NCI-H748 (cell line): ENCODE data around the gene CCT6B.
"Not testable (repeated sequence)": the region's sequence is repeated elsewhere in the genome, so short reads cannot be mapped to it uniquely, and the experiment has no call there.

ENCODE experiments used
- DNase-seq: peaks from one replicate; lab custom pipeline; 2025; ENCODE audit not compliant: unreplicated experiment; lab: John Stamatoyannopoulos, UW

The CCT6B gene

GRCh38 chr17:34980353-34980680, 19.1 kb upstream of the CCT6B start, which contains the start of gene LIG3:
LIG3 (plus strand) TSS chr17:34980512; CDS start chr17:34983006, 2,494 bp downstream.
- DNase-seq = peak; percentile 94

DNA sequence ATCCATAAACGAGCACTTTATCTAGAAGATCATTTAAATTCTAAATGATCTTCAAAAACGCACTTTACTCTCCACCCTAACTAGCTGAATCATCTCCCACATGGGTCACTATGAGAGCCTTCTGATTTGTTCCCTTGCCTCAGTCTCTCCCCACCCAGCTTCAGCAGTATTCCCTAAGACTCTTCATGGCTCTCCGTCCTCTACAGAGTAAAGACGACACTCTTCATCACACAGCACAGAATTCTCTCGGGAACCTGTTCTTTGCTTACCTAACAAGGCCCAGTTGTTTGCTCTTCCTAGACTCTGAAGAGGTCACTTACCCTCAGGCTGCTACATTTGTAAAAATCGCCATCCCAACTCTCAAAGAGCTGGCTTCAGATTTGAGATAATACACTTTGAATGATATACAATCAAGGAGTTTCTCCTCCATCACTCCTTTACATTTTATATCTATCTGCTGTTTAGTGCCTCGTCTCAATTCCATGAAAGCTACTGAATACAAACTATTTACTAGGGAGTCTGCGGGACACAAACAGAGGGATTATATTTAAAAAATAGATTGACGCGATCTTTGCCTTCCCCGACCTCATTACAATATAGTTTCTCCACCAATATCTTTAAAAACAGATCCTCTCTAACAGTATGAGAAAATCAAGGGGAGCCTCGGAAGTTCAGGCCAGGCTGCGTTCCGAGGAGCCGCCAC, 18.5 kb upstream of the CCT6B start:
- DNase-seq = peak; percentile 13

DNA sequence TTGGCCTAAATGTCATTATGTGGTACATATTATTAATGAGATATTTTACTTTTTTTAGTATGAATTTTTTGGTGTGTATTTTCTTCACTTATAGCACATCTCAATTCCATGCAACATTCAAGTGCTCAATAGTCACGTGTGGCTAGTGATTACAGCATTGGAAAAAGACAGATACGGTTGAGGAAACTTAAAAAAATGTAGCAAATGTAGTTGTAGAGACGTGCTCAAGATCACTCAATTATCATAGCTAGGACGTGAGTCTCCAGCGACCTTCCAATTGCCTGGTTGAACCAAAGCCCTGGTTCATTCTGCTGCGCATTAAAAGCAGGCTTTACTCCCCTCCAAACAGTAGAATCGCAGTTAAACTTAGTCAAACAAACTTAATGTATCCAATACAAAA, 17.9 kb upstream of the CCT6B start:
- no peak for DNase-seq

GRCh38 chr17:34974794-34975785, 13.8 kb upstream of the CCT6B start:
- no peak for DNase-seq

DNA sequence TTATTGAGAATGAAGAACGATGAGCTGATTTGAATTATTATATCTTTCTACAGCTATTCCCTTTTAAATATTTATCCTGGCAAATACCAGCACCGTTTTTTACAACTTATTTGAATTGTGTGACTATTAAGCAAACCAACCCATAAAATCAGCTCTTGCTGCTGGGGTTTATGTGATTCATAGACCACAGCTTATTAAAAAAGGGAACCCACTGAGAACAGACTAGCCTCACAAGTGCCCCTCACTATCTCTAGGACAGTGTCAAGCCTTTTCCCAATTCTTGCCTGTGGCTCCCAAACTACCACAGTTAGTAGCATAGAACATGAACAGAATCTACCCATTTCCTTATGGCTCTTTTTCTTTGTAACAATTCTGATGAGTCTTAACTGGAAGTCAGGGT, 12.9 kb upstream of the CCT6B start:
- DNase-seq = no peak

- no peak for DNase-seq
Observed at GRCh38 chr17:34958438-34958837, 2.8 kb downstream of the CCT6B start.

DNA sequence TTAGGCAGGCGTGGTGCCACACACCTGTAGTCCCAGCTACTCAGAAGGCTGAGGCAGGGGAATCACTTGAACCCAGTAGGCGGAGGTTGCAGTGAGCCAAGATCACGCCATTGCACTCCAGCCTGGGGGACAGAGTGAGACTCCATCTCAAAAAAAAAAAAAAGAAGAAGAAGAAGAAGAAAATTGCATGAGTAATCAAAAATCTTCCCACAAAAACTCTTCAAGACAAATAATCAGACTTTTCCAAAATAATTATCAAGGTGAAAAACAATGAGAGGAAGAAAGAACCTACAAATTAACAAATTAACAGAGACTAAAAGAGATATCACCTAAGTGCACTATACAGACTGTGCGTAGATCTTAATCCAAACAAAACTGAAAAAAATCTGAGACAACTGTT, 10.5 kb downstream of the CCT6B start:
- not testable (repeated sequence) for DNase-seq

GRCh38 chr17:34930283-34930682, 31.0 kb downstream of the CCT6B start:
- DNase-seq = no peak

GRCh38 chr17:34926661-34927060, 34.6 kb downstream of the CCT6B start:
- no peak for DNase-seq

GRCh38 chr17:34920676-34921075, 40.6 kb downstream of the CCT6B start:
- DNase-seq = no peak

- no peak for DNase-seq
Observed at GRCh38 chr17:34917381-34917780, 43.9 kb downstream of the CCT6B start.

- DNase-seq = no peak
Observed at GRCh38 chr17:34916120-34916519, 45.1 kb downstream of the CCT6B start.

DNA sequence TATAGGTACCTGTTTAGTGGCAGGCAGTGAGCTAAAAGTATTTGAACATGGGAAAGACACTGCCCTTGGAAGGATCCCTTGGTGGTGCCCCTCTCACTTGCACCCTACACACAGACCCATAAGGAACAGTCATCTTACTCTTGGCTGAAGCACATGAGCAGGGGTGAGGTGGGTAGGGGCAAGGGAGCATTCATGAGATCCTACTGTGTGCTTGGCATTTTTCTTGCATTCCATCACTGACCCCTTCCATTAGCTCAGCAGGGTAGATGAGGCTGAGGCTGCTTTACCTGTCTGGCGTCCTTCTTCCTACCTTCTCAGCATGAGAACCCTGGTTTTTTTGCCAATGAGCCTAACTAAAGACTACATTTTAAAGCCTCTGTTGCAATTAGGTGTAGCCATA, 48.3 kb downstream of the CCT6B start:
- no peak for DNase-seq

GRCh38 chr17:34909040-34909439, 52.2 kb downstream of the CCT6B start:
- no peak for DNase-seq

- DNase-seq = no peak
Observed at GRCh38 chr17:34902831-34903547, 58.3 kb downstream of the CCT6B start.

DNA sequence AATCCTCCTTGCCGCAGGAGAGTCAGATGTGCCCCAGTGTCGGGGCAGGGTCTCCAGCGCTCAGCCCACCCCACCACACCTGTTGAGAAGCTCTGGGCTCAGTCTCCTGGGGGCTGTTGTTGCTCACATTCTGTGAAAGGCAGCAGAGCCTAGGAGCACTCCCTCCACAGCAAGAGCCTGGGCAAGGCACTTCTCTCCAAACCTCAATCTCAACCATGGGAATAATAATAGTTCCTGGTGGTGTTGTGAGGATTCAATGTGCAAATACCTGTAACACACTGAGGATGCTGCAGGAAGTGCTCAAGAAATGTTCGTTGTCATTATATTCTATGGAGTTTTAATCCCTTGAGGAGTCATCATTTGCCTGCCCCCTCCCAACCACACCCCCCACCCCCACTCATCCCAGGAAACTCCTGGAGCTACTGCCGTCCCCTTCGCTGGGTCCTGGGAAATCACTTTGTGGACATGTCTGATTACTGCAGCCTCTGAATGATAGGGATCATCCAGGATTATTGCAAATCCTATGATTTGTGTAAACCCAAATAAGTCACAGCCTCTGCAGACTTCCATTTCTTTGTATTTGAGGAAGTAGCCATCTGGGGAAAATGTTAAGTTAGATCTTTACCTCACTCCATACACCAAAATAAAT, 61.5 kb downstream of the CCT6B start:
- no peak for DNase-seq

DNA sequence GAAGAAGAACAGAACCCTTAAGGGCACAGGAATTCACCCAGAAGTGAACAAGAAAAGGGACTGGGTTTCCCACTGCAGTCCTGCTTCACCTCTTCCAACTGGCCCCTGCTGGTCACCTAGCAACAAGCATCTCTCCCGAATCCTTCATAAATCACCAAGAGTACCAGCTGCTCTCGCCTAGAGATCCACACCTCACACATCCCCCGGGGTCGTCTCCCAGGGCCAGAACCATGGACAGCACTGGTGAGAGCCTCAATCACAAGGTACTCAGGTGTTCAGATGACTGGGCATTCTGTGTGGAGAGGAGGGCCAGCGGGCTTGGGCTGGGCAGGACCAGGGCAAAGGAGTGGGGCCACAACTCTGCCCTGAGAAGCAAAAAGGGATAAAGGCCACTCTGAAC, 65.9 kb downstream of the CCT6B start:
- peak; percentile 15 for DNase-seq

DNA sequence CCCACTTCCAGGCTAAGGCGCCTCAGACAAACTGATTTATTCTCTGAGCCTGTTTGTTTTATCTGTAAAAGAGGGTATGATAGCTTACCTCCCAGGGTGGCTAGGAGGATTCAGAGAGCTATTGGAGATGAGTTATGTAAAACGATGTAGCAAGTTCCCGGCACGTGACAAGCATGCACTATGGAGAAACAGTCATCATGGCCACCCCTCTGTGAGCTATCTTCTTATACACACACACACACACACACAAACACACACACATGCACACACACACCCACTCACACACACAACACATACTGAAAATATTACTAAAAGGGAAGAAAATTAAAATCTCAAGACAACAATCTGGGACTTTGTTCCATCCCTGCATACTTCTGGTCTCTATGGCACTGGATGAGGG, 66.3 kb downstream of the CCT6B start:
- DNase-seq = no peak

DNA sequence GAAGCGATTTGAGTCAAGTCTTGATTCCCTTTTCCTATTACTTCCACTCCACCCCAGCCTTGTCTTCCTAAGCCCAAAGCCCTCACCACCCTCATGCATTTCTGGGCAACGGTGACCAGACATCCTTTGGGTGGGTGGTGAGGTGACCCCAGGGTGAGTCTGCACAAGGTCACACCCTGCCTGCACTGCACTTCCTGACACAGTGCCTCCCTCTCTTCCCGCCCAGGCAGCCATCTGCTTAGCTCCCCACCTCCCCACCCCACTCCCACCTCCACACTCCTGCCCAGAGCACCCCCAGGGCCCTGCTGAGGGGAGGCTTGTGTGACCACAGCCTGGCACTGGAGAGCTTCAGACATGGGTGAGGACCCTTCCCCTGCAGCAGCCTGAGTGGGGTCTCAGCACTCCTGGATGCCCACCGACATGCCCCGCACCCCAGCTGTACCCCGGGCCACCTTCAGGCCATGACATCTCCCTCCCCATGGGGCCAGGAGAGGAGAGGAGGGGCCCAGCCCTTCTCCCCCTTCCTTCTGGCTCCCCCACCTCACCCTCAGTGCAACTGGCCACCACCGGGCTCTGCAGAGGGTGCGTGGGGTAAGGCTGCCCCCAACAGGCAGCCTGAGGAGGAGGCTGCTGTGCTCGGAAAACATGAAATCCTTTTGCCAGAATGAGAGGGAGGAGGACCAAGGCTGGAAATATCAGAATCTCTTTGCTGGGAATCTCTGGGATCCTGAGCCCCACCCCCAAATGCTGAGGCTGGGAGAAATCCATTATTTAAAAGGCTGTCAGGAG, 68.6 kb downstream of the CCT6B start:
- peak; percentile 21 for DNase-seq

- no peak for DNase-seq
Observed at GRCh38 chr17:34886831-34887230, 74.4 kb downstream of the CCT6B start.
